Mesothelial cell of epicardium (in vitro differentiated cells): Measurements from ENCODE around the gene MYG1. TPM values are rescaled to one million over a fixed set of nuclear protein-coding genes. Genes with fewer than 3 reads are reported as not detected.
A peak's percentile ranks its signal among the peaks of the same experiment; 100 is the strongest.

ENCODE experiments used
- DNase-seq, 2 experiments: peaks; one replicate each; pipeline ENCODE4 v3.0.0; 2021; ENCODE audit warnings: low spot score in 2 of 2; ENCODE audit not compliant: unreplicated experiment in 2 of 2
- H3K27ac Mint-ChIP-seq: 2 replicates; pipeline ENCODE4 v1.8.0; 2021; ENCODE audit warnings: mixed read lengths
- H3K27me3 Mint-ChIP-seq: 2 replicates; pipeline ENCODE4 v1.8.0; 2021; ENCODE audit warnings: low read depth, mixed read lengths
- H3K36me3 Mint-ChIP-seq: 2 replicates; pipeline ENCODE4 v1.8.0; 2021; ENCODE audit warnings: mixed read lengths
- H3K4me1 Mint-ChIP-seq: 2 replicates; pipeline ENCODE4 v1.8.0; 2021; ENCODE audit warnings: mixed read lengths
- H3K4me3 Mint-ChIP-seq: 2 replicates; pipeline ENCODE4 v1.8.0; 2021; ENCODE audit warnings: mild to moderate bottlenecking, moderate library complexity, mixed read lengths
- H3K9me3 Mint-ChIP-seq: 2 replicates; pipeline ENCODE4 v1.8.0; 2021; ENCODE audit warnings: mixed read lengths
- total RNA-seq: library from RNA; stranded (reverse); gene quantifications from 3 replicates; pipeline ENCODE4 v1.2.1, GENCODE V29; 2021
- TF ChIP-seq, protein P1 (sequence below): fragments of 200-600 bp; sonication (generic); IDR thresholded peaks from one replicate; pipeline ENCODE4 v1.5.0; 2021; ENCODE audit warnings: antibody characterized with exemption; ENCODE audit not compliant: unreplicated experiment

MYG1 gene
- total RNA-seq, 1 donor from 2014 or later, result 55.9 TPM

GRCh38 chr12:53338916-53339315, 39.4 kb downstream of the MYG1 start:
- DNase-seq, result no peak
- TF ChIP-seq, protein P1, sequence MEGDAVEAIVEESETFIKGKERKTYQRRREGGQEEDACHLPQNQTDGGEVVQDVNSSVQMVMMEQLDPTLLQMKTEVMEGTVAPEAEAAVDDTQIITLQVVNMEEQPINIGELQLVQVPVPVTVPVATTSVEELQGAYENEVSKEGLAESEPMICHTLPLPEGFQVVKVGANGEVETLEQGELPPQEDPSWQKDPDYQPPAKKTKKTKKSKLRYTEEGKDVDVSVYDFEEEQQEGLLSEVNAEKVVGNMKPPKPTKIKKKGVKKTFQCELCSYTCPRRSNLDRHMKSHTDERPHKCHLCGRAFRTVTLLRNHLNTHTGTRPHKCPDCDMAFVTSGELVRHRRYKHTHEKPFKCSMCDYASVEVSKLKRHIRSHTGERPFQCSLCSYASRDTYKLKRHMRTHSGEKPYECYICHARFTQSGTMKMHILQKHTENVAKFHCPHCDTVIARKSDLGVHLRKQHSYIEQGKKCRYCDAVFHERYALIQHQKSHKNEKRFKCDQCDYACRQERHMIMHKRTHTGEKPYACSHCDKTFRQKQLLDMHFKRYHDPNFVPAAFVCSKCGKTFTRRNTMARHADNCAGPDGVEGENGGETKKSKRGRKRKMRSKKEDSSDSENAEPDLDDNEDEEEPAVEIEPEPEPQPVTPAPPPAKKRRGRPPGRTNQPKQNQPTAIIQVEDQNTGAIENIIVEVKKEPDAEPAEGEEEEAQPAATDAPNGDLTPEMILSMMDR, result no peak
- no peaks in the 10 kb centered on the region for H3K9me3 Mint-ChIP-seq
- H3K36me3 Mint-ChIP-seq, result no peaks in the 10 kb centered on the region
- peaks cover 32% of the 10 kb centered on the region for H3K27me3 Mint-ChIP-seq
- H3K4me3 Mint-ChIP-seq, result no peak overlapping the region
- no peak overlapping the region for H3K27ac Mint-ChIP-seq
- peaks cover 11% of the 10 kb centered on the region for H3K4me1 Mint-ChIP-seq

DNA sequence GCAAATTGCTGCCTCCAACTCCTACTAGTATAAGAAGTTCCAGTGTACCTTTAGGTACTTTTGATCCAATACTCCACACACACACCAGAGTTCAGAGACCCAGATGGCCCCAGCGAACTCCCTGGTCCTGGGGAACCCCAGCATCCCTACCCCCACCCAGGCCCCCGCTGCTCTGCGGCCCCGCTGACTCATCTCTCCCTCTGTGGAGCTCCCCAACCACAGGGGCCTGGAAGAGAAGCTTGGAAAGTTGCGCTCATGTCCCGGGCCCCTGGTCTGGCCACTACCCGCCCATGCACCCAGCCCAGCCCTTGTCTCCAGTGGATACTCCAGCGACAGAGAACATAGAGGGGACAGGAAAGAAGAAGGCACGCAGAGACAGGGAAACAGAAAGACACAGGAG, 40.9 kb downstream of the MYG1 start:
- Mint-ChIP-seq H3K9me3 (no peaks in the 10 kb centered on the region), H3K27ac (no peak overlapping the region), H3K27me3 (peaks cover 30% of the 10 kb centered on the region), H3K4me3 (no peak overlapping the region), H3K36me3 (no peaks in the 10 kb centered on the region), H3K4me1 (peaks cover 20% of the 10 kb centered on the region)
- TF ChIP-seq, protein P1, result no peak
- no peak for DNase-seq

GRCh38 chr12:53343449-53343848, 44.0 kb downstream of the MYG1 start:
- TF ChIP-seq, protein P1, result no peak
- Mint-ChIP-seq H3K27me3 (peaks cover 10% of the 10 kb centered on the region), H3K36me3 (no peaks in the 10 kb centered on the region), H3K9me3 (no peaks in the 10 kb centered on the region), H3K4me1 (peaks cover 18% of the 10 kb centered on the region), H3K4me3 (peak overlapping the region; percentile 30), H3K27ac (no peak overlapping the region)
- no peak for DNase-seq

DNA sequence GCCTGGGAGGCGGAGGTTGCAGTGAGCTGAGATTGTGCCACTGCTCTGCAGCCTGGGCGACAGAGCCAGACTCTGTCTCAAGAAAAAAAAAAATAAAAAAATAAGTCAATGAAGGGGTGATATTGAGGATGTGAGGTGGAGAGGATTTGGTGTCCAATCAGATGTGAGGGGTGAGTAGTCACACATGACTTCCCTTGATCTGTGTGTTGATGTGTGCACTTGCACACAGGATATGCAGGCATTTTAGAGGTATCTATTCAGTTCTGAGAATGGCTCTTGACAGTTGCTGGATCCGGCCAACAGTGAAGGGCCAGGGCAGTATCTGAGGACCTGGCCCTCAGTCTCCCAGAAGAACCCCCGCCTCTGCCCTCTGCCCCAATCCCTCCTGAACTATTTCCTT, 44.5 kb downstream of the MYG1 start:
- Mint-ChIP-seq H3K9me3 (no peaks in the 10 kb centered on the region), H3K27ac (no peak overlapping the region), H3K4me1 (peaks cover 18% of the 10 kb centered on the region), H3K36me3 (no peaks in the 10 kb centered on the region), H3K27me3 (peaks cover 10% of the 10 kb centered on the region), H3K4me3 (peak overlapping the region; percentile 56)
- TF ChIP-seq, protein P1, result no peak
- DNase-seq, result no peak

GRCh38 chr12:53344487-53344823, 45.0 kb downstream of the MYG1 start:
- no peak for DNase-seq
- TF ChIP-seq, protein P1, result no peak
- H3K27me3 Mint-ChIP-seq, result peaks cover 10% of the 10 kb centered on the region
- H3K4me3 Mint-ChIP-seq, result peak overlapping the region; percentile 56
- no peak overlapping the region for H3K27ac Mint-ChIP-seq
- no peaks in the 10 kb centered on the region for H3K36me3 Mint-ChIP-seq
- H3K4me1 Mint-ChIP-seq, result peaks cover 18% of the 10 kb centered on the region
- no peaks in the 10 kb centered on the region for H3K9me3 Mint-ChIP-seq
